Fibroblast of the conjunctiva (primary cell): ENCODE results near the gene GP2.

Source experiments
- DNase-seq: peaks from one replicate; pipeline ENCODE4 v3.0.0-alpha.2; 2010; ENCODE audit warnings: low read depth

Gene GP2

DNA sequence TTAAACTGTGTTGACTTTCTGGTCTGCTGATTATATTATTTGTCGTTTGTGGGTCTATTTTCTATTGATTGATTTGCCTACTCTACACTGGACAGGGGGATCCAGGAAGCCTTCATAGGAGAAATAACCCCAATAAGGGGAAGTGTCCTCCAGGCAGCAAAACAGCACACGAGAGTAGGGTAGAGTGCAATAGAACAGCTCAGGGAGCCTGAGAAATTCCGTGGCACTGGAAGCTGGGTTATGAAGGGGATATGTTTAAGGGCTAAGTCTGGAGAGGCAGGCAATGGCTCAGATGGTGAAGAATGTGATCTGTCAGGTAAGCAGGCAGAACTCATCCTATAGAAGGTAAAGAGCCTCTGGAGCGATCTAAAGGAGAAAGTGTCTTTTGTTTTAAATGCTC is 20.9 kb downstream of the GP2 start:
- DNase-seq, result no peak

GRCh38 chr16:20303012-20303411 is 24.3 kb downstream of the GP2 start:
- no peak for DNase-seq

- no peak for DNase-seq
These were observed 24.9 kb downstream of the GP2 start for GRCh38 chr16:20302389-20302788.

GRCh38 chr16:20301840-20302239 is 25.5 kb downstream of the GP2 start:
- no peak for DNase-seq

DNA sequence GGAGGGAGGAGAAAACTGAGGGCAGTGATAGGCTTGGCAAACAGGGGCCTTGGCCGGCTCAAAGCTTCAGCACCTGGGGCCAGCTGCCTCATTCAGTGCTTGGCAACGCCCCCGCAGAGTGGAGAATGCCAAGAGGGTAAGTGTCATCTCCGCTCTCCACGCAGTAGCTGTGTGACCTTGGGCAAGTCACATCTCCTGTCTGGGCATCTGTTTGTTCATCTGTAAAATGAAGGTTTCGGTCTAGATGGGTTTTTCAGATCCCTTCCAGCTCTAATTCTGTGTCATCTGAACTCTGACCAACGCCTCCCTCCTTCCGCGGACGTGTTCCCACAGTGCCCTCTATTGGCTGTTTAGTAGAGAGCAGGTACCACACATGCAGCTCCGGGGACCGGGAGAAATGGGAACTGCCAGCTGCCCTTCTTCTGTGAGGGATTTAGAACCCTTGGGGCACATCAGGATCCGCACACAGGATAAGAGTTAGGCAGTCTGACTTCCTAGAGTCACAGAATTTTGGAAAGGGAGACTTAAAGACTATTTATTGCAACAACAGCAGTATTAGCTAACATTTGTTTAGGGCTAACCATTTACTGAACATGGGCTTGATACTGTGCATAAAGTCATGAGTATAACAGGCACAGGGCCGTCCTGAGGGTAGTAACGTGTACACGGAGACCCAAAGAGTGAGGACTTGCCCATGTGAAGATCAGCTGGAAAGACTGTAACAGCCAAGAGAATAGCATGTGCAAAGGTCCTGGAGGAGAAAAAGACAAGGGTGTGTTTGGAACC is 26.8 kb downstream of the GP2 start:
- DNase-seq, result peak; percentile 16

DNA sequence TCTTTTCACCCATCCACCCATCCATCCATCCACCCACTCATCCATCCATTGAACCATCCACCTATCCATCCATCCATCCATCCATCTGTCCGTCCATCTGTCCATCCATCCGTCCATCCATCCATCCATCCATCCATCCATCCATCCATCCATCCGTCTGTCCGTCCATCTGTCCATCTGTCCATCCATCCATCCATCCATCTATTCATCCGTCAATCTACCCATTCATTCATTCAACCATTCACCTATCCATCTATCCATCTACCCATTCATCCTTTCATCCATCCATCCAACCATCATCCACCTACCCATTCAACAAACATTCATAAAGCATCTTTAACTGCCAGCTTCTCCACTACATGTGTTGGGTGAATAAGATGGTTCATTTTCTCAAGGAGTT is 28.9 kb downstream of the GP2 start:
- no peak for DNase-seq

DNA sequence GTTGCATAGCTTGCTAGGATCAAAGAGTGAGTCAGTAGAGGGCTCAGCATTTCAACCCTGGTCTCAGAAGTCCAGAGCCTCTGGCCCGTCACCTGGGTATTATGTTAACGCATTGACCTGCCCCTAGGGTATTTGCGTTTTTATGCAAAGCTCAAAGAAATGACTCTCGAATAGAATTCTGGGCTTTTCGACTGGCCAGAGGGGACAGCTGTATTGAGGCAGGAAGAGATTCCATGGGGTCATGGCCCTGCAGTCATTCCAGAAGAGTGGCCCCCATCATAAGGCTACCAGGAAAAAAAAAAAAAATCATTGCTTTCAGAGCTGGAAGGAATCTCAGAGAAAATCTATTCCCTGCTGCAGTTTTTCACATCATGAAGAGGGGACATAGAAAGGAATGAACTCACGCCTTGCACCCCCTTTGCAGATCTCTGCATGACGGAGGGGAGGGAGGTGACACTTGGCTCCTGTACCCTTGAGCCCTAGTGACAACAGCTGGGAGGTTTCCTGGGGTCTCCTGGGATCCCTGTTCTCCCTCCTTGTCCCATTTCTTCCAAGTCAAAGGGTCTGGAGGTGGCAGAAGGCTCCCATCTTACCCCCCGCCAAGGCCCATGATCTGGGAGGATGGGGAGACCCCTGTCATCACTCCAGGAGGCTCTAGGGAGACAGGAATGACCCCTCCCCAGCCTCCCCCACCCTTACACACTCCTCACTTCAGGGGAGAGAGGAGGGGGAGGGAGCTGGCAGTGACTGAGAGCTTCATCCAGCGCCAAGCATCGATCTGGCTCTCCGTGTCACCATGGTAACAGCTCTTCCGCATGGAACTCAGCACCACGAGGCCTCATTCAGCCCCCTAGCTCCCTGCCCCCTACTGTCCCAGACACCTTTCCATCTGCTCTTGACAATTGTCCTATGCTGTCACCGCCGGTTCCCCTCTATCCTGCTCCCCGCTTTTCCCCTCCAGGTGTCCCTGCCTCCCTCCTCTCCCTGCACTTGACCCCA is 35.8 kb downstream of the GP2 start:
- no peak for DNase-seq

DNA sequence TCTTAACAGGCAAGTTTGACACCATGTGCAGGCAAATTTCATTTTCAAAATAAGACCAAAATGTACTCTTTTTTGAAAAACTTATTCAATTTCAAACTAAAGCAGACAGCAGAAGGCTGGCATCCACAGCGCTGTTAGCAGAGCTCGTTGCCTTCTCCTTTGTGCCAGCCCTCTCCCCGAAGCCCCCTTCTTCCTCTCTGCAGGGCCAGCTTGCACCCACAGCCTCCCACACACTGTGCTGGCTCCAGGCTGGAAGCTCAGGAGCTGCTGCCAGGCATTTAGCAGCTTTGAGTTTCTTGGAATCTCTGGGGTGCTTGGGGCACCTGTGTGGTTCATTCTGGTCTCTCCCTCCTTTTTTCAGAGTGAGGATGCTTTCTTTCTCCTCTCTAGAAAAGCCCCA is 37.7 kb downstream of the GP2 start:
- no peak for DNase-seq

DNA sequence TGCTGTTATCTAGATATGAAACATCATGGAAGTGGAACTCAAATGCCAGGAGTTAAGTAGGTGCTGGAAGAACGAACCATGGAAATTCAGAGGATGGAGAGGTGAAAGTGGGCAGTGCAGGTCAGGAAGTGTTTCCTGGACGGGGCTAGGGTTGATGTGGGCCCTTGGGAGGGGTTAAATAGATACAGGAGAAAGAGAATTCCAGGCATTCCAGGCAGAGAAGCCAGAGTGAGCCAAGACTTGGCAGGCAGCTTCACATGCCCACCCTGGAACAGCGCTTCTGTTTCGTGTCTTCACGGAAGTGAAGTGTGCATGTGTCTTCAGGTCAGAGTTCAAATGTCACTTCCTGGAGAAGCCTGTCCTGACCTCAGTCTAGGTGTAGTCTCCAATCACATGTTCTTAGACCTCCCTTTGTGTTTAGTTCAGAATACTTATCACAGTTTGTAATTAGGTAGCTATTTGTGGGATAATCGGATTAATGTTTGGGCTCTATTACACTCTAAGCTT is 41.3 kb downstream of the GP2 start:
- no peak for DNase-seq

DNA sequence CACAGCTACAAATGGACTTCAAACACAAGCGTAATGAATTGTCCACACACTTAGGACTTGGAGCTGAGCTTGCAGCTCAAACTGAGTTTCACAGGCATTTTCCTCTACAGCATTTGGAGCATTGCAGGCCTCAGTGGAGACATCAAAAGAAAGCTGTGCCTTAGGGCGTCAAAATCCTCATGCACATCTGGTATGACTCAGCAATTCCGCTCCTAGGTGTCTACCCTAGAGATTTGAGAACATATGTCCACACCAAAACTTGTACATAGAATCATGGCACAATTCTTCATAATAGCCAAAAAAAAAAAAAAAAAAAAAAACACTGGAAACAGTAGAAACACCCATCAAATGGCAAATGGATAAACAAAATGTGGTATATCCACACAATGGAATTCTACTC is 47.1 kb downstream of the GP2 start:
- no peak for DNase-seq

GRCh38 chr16:20271893-20272292 is 55.4 kb downstream of the GP2 start:
- no peak for DNase-seq

- no peak for DNase-seq
These were observed 58.9 kb downstream of the GP2 start for GRCh38 chr16:20268409-20268808.

- no peak for DNase-seq
These were observed 62.3 kb downstream of the GP2 start for GRCh38 chr16:20265019-20265418.

GRCh38 chr16:20263138-20263855 is 64.0 kb downstream of the GP2 start:
- DNase-seq, result no peak

GRCh38 chr16:20262248-20262647 is 65.1 kb downstream of the GP2 start:
- DNase-seq, result no peak

- DNase-seq, result no peak
These were observed 66.9 kb downstream of the GP2 start for GRCh38 chr16:20260215-20261009.
